Measurements from ENCODE around the gene MAPK11. TPM values are rescaled to one million over a fixed set of nuclear protein-coding genes. Genes with fewer than 3 reads are reported as not detected.

The MAPK11 gene
- polyA plus RNA-seq (2012; ENCODE audit: insufficient read length, low read depth) = 22.5 TPM

- TF ChIP-seq FOXP2 (optimal IDR thresholded peaks at IDR 0.05; ENCODE audit: borderline replicate concordance, extremely low read depth, extremely low read length, insufficient read depth) = no peak
- no peak for TF ChIP-seq SIN3A (IDR thresholded peaks at IDR 0.05; ENCODE audit: borderline replicate concordance, insufficient read depth, low read length)
- no peak for TF ChIP-seq REST (IDR thresholded peaks at IDR 0.05; ENCODE audit: insufficient read depth in 1 of 2, low read depth in 2 of 2, low read length in 2 of 2)
- no peak for TF ChIP-seq TAF1 (IDR thresholded peaks at IDR 0.05; ENCODE audit: borderline replicate concordance, insufficient read depth, low read length)
- no peak for TF ChIP-seq POLR2AphosphoS5 (IDR thresholded peaks at IDR 0.05; ENCODE audit: low read depth, low read length)
These were observed at the start of gene MAPK11 for GRCh38 chr22:50269970-50270665. Gene MAPK11, minus strand, starts transcription at chr22:50270380. Its CDS starts 88 bp downstream, at chr22:50270292.

- TF ChIP-seq POLR2AphosphoS5 (IDR thresholded peaks at IDR 0.05; ENCODE audit: low read depth, low read length) (no peak), TAF1 (IDR thresholded peaks at IDR 0.05; ENCODE audit: borderline replicate concordance, insufficient read depth, low read length) (no peak), FOXP2 (optimal IDR thresholded peaks at IDR 0.05; ENCODE audit: borderline replicate concordance, extremely low read depth, extremely low read length, insufficient read depth) (no peak), REST (IDR thresholded peaks at IDR 0.05; ENCODE audit: insufficient read depth in 1 of 2, low read depth in 2 of 2, low read length in 2 of 2) (no peak), SIN3A (IDR thresholded peaks at IDR 0.05; ENCODE audit: borderline replicate concordance, insufficient read depth, low read length) (no peak)
These were observed 49.3 kb upstream of the MAPK11 start for GRCh38 chr22:50319503-50319951.

- TF ChIP-seq POLR2AphosphoS5 (IDR thresholded peaks at IDR 0.05; ENCODE audit: low read depth, low read length) (no peak), TAF1 (IDR thresholded peaks at IDR 0.05; ENCODE audit: borderline replicate concordance, insufficient read depth, low read length) (no peak)
These were observed 48.7 kb upstream of the MAPK11 start for GRCh38 chr22:50318698-50319411.

- TF ChIP-seq SIN3A (IDR thresholded peaks at IDR 0.05; ENCODE audit: borderline replicate concordance, insufficient read depth, low read length) (no peak), FOXP2 (optimal IDR thresholded peaks at IDR 0.05; ENCODE audit: borderline replicate concordance, extremely low read depth, extremely low read length, insufficient read depth) (no peak), REST (IDR thresholded peaks at IDR 0.05; ENCODE audit: insufficient read depth in 1 of 2, low read depth in 2 of 2, low read length in 2 of 2) (no peak), TAF1 (IDR thresholded peaks at IDR 0.05; ENCODE audit: borderline replicate concordance, insufficient read depth, low read length) (no peak), POLR2AphosphoS5 (IDR thresholded peaks at IDR 0.05; ENCODE audit: low read depth, low read length) (no peak)
These were observed 48.1 kb upstream of the MAPK11 start for GRCh38 chr22:50318356-50318697.

GRCh38 chr22:50317674-50318073, 47.5 kb upstream of the MAPK11 start:
- TF ChIP-seq SIN3A (IDR thresholded peaks at IDR 0.05; ENCODE audit: borderline replicate concordance, insufficient read depth, low read length) = no peak
- no peak for TF ChIP-seq REST (IDR thresholded peaks at IDR 0.05; ENCODE audit: insufficient read depth in 1 of 2, low read depth in 2 of 2, low read length in 2 of 2)
- TF ChIP-seq TAF1 (IDR thresholded peaks at IDR 0.05; ENCODE audit: borderline replicate concordance, insufficient read depth, low read length) = no peak
- TF ChIP-seq FOXP2 (optimal IDR thresholded peaks at IDR 0.05; ENCODE audit: borderline replicate concordance, extremely low read depth, extremely low read length, insufficient read depth) = no peak
- no peak for TF ChIP-seq POLR2AphosphoS5 (IDR thresholded peaks at IDR 0.05; ENCODE audit: low read depth, low read length)

All from PFSK-1 (cell line).